ENCODE measurements around the gene SIAH3. TPM values are rescaled to one million over a fixed set of nuclear protein-coding genes. Genes with fewer than 3 reads are reported as not detected.

Gene SIAH3
- polyA plus RNA-seq, 4 donors = 0.81 to 0.97 (median 0.91) TPM

DNA sequence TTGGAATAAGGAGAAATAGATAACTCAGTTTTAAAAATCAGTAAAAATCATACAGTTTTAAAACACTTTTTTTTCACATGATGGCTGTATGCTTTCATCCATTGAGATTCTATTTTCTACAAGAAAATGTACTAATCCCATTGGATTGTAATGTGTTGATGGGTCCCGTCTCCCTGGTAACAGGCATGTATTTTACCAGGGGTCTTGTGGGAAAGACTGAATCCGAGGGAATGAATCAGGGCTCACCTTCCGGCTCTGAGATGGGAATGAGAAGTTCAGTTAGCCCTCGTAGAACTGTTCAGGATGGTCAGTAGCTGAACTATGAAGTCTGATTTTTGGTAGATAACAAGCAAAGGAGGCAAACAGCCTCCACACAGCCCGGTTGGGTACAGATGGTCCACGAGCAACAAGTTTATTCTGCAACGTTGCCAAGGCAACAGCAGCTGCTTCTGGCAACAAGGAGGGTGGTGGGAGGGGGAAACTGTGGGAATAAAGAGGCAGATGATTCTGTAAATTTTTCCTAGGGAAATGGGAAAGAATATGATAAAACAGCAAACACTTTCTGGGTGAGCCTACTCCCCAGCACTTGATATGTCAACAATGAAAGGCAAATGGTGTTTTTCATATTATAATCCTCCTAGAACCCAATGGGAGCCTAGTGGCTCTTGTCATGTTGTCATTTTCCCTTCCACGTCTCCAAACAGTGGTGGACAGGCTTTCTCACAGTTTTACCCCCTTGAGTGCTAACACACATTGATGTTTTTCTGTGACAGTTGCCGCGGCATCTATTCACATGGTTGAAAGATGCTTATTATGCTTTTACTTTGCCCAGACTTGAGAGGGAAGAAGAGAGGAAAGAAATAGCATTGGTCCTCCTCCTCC lies 12.4 kb upstream of the SIAH3 start:
- no peak for DNase-seq (ENCODE audit: low read depth in 4 of 4, low spot score in 2 of 4)

DNA sequence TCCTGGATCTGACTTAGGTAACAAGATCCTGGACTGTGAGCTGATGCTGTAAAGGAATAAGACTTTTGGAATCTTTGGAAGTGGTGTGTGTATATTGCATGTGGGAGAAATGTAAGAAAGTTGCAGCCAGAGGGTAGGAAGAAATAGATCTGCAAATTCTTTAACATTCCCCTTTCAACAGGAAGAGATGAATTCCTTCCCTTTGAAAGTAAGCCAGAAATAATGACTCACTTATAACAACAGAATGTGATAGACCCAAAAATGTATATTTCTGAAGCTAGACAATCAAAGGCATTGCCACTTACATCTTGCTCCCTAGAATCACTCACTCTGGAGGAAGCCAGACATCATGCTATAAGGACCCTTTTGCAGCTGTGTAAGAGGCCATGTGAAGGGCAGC lies 9.8 kb upstream of the SIAH3 start:
- DNase-seq (ENCODE audit: low read depth in 4 of 4, low spot score in 2 of 4) = no peak

DNA sequence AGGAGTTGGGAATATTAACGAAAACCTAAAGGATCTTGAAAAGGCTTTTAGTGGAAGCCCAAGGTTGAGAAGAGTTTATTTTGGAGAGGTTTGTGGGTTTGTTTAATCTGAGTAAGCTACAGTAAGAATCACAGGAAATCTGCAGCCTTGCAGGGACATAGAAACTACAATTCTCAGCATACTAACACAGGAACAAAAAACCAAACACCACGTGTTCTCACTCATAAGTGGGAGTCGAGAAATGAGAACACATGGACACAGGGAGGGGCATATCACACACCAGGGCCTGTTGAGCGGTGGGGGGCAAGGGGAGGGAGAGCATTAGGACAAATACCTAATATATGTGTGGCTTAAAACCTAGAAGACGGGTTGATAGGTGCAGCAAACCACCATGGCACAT lies 8.7 kb upstream of the SIAH3 start:
- no peak for DNase-seq (ENCODE audit: low read depth in 4 of 4, low spot score in 2 of 4)

DNA sequence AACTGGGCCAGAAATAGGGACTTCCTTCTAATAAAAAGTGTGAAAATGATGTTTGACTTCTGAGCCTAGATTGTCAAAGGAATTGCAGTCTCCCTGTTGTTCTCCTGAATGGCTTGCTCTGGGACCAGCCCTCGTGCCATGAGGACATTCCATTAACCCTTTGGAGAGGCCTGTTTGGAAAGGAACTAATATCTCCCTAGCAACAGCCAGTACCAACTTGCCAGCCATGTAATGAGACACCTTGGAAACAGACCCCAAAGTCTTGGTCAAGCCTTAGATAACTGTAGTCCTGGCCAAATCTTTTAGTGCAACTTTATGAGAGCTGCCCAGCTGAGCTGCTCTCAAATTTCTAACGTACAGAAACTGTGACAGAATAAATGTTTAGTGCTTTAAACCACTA lies 8.2 kb upstream of the SIAH3 start:
- no peak for DNase-seq (ENCODE audit: low read depth in 4 of 4, low spot score in 2 of 4)

DNA sequence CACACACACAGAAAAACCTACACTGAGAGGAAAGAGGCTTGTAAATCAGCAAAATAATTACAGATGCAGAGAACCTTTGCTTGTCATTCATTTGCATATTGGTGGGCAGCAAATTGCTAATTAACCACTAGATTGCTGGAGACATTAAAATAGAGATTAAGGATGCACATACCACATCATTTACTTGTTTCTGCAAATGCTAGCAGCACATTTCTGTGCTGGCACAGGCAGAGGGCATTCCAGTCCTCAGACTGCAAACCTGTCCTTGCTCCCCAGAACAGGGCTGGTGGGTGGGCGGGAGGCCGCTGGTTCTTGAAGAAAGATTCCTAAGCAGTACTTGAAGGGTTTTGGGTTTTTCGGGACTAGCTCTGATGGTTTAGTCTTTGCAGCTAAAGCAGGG lies 941 bp upstream of the SIAH3 start:
- no peak for DNase-seq (ENCODE audit: low read depth in 4 of 4, low spot score in 2 of 4)

DNA sequence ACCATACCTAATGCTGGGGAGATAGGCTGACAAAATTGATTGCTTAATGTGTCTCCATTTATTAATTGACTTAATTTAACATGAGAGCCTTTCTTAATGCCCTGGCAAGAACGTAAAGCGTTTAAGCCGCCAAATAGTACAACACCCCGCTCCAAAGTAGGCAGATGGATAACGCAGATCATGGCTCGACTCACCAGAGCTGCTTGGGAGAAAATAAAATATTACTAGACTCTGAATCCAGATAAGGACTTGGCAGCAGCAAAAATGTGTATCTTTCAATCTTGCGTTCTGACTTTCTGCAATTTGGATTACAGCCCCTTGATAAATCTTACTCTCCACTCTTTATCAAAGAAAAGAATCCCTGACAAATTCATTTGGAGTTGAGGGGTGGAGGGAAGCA lies 403 bp upstream of the SIAH3 start:
- no peak for DNase-seq (ENCODE audit: low read depth in 4 of 4, low spot score in 2 of 4)

DNA sequence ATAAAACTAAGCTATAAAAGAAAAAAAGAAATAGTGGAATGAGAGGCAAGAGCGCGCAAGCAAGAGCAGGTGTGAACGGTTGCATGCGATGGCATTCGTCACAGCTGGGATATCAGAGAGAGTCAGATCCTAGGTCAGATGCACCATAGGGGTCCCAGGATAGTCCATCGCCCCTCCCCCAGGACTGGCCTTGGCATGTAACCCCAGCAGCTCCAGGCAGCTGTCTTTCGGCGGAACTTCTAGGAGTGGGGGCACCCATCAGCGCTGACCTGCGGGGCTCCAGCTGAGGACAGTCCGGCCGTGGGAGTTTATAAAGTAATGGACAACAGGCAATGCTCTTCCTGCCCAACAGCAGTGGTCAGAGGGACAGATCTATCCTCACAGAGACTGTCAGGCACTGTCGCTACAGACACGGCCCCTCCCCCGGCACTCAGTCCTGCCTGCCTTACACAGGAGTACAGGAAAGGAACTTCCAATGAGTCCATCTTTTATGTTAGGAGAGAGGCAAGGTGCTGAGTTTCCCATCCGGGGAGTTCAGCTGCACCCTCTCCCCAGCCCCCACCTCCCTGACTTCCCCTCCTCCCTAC lies 1.4 kb downstream of the SIAH3 start:
- DNase-seq (ENCODE audit: low read depth in 4 of 4, low spot score in 2 of 4) = no peak

DNA sequence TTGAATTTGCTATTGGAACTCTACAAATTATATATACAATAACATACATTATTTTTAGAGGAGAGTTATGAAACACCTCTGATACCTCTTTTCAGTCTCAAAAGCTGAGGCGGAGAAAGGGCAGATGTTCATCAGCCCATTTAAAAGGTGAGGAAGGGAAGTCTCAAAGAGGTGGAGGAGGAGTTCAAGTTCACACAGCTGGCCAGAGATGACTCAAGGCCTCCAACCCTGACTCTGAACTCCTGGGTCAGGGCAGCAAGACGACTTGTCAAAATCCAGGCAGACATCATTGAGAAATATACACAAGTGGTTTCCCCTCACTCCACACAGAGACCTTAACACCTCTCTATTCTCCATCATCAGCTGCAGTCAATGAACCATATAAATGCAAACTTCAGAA lies 2.1 kb downstream of the SIAH3 start:
- no peak for DNase-seq (ENCODE audit: low read depth in 4 of 4, low spot score in 2 of 4)

DNA sequence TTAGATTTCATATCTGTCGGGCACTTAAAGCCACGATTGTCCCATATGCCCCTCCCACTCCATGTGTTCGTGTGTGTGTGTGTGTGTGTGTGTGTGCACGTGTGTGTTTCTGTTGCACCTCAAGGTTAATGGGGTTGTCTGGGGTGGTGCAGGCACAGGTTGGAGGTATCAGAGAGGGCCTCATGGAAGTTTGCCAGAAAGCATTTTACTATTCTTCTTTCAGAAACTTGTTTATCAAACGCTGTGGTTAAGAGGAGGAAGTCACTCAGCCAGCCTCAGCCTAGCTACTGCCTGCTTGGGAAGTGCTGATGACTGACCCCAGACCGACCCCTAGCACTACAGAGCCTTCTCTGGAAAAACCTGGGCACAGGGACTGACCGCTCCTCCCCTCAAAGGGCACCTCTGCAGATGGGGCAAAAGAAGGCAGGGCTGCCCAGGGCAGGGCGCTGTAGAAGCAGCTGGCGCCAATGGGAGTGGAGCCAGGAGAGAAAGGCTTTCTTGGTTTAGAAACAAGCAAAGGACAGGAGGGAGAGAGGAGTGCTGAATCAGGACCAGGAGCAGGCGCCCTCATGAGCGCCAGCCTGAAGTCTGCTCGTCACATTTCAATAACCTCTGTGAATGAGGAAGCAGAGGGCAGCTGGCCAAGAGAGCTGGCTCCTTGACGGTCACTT lies 3.9 kb downstream of the SIAH3 start:
- no peak for DNase-seq (ENCODE audit: low read depth in 4 of 4, low spot score in 2 of 4)

DNA sequence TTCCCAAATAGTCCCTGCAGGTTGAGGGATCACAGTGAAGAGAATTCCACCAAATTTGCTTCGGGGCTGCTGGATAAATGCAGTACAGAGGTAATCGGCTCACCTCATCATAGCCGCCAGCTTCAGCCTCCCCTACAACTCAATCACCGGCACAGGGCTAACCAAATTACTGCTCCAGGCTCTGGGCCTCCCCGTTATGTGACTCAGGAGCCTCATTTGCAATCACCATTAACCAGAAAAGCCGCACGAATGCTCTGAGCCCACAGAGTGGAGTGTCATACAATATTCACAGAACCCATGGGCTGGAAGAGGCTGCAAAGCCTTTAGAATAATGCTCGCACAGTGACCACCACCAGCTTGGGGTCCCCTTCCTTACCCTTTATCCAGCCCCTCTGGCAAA lies 4.9 kb downstream of the SIAH3 start:
- no peak for DNase-seq (ENCODE audit: low read depth in 4 of 4, low spot score in 2 of 4)

DNA sequence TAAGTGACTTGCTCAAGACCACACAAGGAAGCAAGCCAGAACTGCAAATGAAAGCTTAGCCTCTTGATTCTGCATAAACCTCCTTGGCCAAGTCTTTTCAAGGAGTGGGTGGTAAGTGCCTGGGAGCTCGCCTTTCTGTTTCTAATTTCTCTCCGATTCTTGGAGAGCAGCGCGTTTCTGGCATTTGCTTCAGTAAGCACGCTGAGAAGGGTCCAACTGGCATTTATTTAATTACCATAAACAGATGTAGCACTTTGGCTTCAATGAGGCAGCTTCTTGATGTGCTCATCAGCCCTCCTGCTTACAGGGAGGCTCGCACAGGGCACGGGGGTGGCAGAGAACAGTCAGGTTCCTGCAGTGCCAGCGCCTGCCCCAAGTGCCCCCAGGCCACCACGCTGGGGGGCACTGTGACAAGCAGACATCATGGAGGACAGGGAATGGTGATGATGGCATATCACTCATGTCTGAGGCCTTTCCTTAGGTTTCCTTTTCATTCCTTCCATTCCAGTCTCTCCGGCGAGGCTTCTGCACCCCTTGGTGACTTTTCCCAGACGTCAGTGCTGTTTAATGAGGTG lies 13.3 kb downstream of the SIAH3 start:
- no peak for DNase-seq (ENCODE audit: low read depth in 4 of 4, low spot score in 2 of 4)

DNA sequence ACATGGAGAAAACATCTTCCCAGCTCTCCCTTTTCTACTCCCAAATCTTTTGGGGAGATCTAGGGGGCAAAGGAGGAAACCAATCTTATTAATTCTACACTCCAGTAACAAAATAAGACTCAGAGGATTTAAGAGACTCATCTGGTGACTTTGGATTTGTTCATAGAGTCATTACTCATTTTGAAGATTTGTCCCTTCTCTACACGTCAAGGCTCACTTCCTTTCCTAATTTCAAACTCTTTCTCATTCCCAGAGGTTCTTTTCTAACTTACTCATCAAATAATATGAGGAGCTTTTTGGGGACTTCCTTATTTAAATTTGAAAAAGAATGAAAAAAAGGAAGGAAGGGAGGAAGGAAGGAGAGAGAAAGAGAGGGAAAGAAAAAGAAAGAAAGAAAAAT lies 14.4 kb downstream of the SIAH3 start:
- no peak for DNase-seq (ENCODE audit: low read depth in 4 of 4, low spot score in 2 of 4)

DNA sequence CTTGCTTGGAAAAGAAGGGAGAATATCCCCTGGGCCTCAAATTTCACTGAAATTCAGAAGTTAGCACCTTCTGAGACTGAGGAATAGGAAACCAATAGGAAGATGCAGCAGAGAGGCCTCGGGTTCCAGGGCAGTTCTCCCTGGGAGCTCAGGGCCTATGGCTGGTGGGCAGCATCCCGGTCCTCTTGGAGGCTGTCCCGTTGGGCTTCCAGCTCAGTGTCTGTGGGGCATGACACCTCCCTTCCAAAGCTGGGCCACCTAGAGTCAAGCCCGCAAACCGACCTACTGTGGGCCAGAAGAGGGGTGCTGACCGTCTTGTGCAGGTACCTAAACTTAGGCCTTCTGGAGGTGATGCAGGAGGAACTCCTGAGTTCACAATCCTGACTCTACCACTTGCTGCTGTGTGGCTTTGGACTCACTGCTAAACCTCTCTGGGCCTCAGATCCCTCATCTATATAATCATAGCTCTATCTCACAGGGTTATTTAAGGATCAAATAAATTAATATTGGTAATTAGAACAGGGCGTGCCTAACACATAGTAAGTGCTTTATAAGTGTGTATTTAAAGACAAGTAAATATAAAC lies 17.1 kb downstream of the SIAH3 start:
- no peak for DNase-seq (ENCODE audit: low read depth in 4 of 4, low spot score in 2 of 4)

DNA sequence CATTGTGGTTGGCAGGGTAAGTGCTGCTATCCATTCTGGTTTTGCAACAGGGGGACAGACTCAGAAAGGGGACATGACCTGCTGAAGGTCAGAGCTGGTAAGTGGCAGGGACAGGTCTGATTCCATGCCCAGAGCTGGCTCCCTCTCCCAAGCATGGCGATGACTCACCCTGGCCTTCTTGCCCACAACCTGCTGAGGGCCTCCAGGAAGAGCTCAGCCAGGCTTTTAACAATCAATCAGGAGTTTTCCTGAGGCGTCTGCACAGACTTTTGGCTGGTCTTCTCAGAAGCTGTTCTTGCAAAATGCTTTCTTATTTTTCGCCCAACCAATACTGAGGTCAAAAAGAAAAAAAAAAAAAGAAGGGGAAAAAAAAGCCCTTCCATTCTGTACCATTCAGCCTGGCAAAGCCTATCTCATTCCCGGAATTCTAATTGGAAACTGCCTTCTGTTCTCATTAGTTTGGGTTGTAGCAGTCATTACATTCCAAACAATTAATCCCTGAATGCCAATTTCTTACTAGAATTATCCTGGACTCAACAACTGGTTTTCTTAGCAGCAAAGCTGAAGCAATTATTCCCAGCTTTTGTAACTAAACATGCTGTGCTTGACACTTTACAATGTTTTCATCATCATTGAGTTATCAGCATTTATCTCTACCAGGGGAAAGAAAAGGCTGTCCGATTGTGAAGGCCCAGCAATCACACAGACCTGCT lies 17.7 kb downstream of the SIAH3 start:
- no peak for DNase-seq (ENCODE audit: low read depth in 4 of 4, low spot score in 2 of 4)

DNA sequence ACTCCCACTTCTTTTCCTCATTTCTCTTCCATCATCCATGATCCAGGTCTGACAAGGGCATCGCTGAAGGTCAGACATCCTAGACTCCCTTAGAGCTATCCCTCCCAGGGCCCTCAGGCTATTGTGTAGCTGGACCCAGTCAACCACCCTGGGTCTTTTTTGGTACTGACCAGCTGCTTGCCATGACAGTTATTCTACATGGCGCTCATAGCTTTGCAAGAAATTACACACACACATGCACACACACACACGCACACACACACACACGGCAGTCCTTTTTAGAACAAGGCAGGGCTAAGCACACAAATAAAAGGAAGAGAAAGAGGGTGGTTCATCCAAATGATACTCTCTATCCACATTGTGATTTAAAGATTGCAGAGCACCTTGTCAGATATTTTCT lies 18.3 kb downstream of the SIAH3 start:
- DNase-seq (ENCODE audit: low read depth in 4 of 4, low spot score in 2 of 4) = no peak

DNA sequence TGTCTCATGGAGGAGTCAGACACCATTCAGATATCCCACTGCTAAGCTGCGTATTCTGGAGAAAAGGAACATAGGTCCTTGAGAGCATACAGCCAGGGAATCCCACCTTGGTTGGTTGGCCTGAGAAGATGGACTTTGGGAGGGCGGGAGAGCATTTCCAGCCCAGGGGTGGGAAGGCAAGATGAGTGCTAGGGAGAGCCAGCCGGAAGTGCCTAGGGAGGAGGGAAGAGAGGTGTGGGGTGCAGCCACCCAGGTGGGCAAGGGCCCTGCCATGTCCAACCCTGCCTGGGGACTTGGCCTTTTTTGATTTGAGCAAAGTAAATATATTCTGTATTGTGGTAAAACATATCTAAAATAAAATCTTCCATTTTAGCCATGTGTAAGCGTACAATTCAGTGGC lies 19.7 kb downstream of the SIAH3 start:
- DNase-seq (ENCODE audit: low read depth in 4 of 4, low spot score in 2 of 4) = no peak

DNA sequence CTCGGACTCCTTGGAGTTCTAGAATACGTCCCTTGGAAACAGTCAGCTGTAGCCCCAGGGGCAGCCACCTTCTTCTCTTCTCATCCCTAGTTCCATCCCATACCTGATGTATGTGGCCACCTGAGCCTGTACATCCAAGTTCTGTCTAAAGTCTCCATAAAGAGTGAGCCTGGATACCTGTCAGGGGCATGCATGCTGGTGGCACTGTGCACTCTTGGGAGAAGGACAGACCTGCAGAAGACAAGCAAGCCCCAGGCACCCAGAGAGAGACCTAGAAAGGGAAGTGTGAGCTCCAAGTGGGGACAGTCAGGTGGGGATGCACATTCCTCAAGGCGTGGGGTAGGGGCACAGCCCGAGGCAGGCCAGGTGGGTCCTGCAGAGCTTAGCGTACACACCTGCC lies 21.4 kb downstream of the SIAH3 start:
- DNase-seq (ENCODE audit: low read depth in 4 of 4, low spot score in 2 of 4) = no peak

DNA sequence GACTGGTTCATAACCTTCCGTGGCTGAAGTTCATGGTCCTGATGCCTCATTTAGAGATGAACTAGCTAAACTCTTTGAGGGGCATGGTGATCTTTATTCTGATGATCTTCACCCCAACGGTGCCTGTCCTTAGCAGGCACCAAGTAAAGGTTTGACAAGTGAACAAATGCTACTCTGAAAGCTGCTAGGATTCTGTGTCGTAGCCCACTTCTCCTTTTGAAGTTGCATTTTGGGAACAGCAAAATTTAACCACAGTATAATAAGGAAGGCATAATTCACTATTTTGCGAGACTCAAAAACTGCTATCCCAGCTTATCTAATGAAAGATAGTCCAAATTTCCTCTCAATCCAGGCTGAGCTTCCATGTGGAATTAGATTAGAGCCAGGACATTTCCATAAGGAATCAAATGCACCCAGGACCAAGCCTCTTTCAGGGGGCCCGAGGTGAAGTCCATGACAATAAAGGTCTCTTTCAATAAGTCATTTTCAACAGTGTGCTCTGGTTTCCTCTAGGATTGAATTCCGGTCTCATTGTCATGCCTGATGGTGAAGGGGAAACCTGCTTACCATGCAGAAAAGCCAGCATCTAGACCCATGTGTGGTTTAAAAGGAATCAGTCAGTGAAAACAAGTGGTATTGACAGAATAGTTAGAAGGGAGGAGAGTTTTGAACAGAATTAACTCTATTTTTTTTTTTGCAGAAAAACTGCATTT lies 23.1 kb downstream of the SIAH3 start:
- DNase-seq (ENCODE audit: low read depth in 4 of 4, low spot score in 2 of 4) = no peak

DNA sequence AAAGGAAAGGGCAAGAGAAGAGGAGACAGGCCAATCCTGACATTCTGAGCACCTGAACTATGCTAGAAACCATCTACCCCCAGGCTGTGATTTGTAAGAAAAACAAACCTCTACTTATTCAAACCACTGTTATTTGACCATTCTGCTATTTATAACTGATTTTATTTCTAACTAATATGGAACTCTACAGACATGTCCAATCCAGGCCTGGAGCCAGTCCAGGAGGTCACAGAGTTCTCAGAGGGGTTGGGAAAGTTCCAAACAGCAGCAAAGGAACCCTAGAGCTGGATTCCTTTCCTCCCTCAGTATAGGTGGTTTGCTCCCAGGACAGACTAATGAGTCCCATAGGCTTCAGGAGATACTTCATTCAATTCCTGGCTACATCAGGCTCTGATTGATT lies 24.2 kb downstream of the SIAH3 start:
- DNase-seq (ENCODE audit: low read depth in 4 of 4, low spot score in 2 of 4) = no peak

DNA sequence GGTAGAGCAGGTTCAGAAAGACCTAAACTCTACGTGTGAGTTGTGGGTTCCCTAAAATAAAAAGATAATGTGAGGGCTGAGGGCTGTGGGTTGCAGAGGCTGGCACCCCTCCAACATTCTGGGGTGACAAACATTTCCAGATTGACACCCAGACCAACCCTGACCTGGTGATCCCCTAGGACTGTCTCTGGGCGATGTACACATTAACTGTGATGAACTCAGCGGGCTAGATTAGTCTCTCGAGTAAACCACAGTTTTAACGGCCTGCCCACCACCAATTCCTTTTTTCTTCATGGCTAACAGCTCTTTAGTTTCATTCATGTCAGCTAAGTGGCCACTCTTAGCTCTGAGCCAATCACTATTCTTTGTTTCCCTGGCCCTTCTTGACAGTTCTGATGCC lies 24.8 kb downstream of the SIAH3 start:
- no peak for DNase-seq (ENCODE audit: low read depth in 4 of 4, low spot score in 2 of 4)

All from left renal cortex interstitium (tissue), 4 donors.